Measurements from ENCODE around the gene HSDL1. TPM values are rescaled to one million over a fixed set of nuclear protein-coding genes. Genes with fewer than 3 reads are reported as not detected.

HSDL1 gene
- total RNA-seq, 1 experiment from 2014 or later, result 34.2 TPM

GRCh38 chr16:84193480-84193879 lies 48.5 kb upstream of the HSDL1 start:
- H4K8ac ChIP-seq (replicated peaks; ENCODE audit: insufficient read length, low read depth, low read length), result no peak overlapping the region
- peaks cover 4% of the 10 kb centered on the region; the same call in 1 of the 2 replicates for H3K27me3 Mint-ChIP-seq (ENCODE audit: low read depth)
- no peak overlapping the region for H2BK12ac ChIP-seq (ENCODE audit: insufficient read length, low read depth, low read length)

More at GRCh38 chr16:84193480-84193879, 48.5 kb upstream of the HSDL1 start:
- DNase-seq, result no peak
- H3K27me3 ChIP-seq (ENCODE audit: insufficient read depth, low read length), result no peaks in the 10 kb centered on the region
- no peak overlapping the region for H3K23ac ChIP-seq (ENCODE audit: insufficient read length, low read depth, low read length)
- WGBS (ENCODE audit: extremely low coverage, insufficient read length, low lambda C conversion rate), result no CpG with 5 or more reads among the region's 7 CpGs
- no peak overlapping the region for H4K5ac ChIP-seq (ENCODE audit: insufficient read length, low read depth, low read length)
- H4K91ac ChIP-seq (ENCODE audit: insufficient read length, low read depth, low read length), result no peak overlapping the region
- H3K4me2 ChIP-seq (ENCODE audit: insufficient read depth, insufficient read length, low read length), result no peak overlapping the region
- H3K4ac ChIP-seq (ENCODE audit: low read depth, low read length), result no peak overlapping the region
- H3T11ph ChIP-seq (ENCODE audit: low read length), result no peak overlapping the region
- Mint-ChIP-seq H3K9me3 (no peaks in the 10 kb centered on the region), H3K27ac (no peak overlapping the region; a peak in 1 of 7 replicates), H3K4me1 (peaks cover 3 to 18% of the 10 kb centered on the region in 2 experiments; a peak in 3 of 4 replicates), H3K36me3 (ENCODE audit: insufficient read depth in 1 of 3, low read depth in 3 of 3) (no peaks in the 10 kb centered on the region), H3K4me3 (no peak overlapping the region)
- no peak overlapping the region for H2AK5ac ChIP-seq (ENCODE audit: insufficient read length, low read length)
- H3K18ac ChIP-seq (ENCODE audit: insufficient read length, low read depth, low read length), result no peak overlapping the region
- H3K14ac ChIP-seq (ENCODE audit: insufficient read depth, low read length), result no peak overlapping the region
- H3K56ac ChIP-seq (ENCODE audit: insufficient read length, low read depth, low read length), result no peak overlapping the region
- H3K79me1 ChIP-seq (ENCODE audit: insufficient read depth, low read depth, low read length, poor library complexity, severe bottlenecking), result no peaks in the 10 kb centered on the region
- H2BK15ac ChIP-seq (ENCODE audit: low read depth, low read length), result no peak overlapping the region
- H2BK5ac ChIP-seq (ENCODE audit: insufficient read length, low read length), result no peak overlapping the region
- no peaks in the 10 kb centered on the region for H3K23me2 ChIP-seq (ENCODE audit: insufficient read length, low read depth, low read length, poor library complexity, severe bottlenecking)
- no peak overlapping the region for H2AFZ ChIP-seq (ENCODE audit: low read length)
- no peaks in the 10 kb centered on the region for H3K4me1 ChIP-seq (ENCODE audit: insufficient read depth, low read length)
- no peak overlapping the region for H3K27ac ChIP-seq (ENCODE audit: insufficient read length, low read depth, low read length)
- no peaks in the 10 kb centered on the region for H3K9me3 ChIP-seq (ENCODE audit: control insufficient read depth, low read depth, low read length)
- H3K79me2 ChIP-seq (ENCODE audit: insufficient read depth, low read length), result no peaks in the 10 kb centered on the region
- no peaks in the 10 kb centered on the region for H4K20me1 ChIP-seq (ENCODE audit: control insufficient read depth, insufficient read depth, insufficient read length)
- no peak overlapping the region for H2BK120ac ChIP-seq (ENCODE audit: low read depth, low read length, poor library complexity, severe bottlenecking)
- TF ChIP-seq CTCF (conservative IDR thresholded peaks at IDR 0.05), result no peak
- H3K9ac ChIP-seq (ENCODE audit: extremely low read depth, insufficient read length, low read length), result no peak overlapping the region
- no peak overlapping the region for H2BK20ac ChIP-seq (ENCODE audit: low read depth, low read length, poor library complexity, severe bottlenecking)

Measured in H9 (cell line).